GM19099 (cell line): ENCODE data around the gene AK9.

Experiments used
- POLR2A ChIP-seq: IDR thresholded peaks from 3 replicates; pipeline ENCODE4 v1.6.1; 2011; ENCODE audit warnings: low read depth; ENCODE audit not compliant: insufficient read length; ENCODE audit errors: extremely low read depth

The AK9 gene

GRCh38 chr6:109690737-109691621 lies at the start of gene AK9, which contains the start of gene FIG4:
TSS of gene AK9 (minus strand) at chr6:109691202. CDS start at chr6:109675745, 15,457 bp downstream.
TSS of gene FIG4 (plus strand) at chr6:109691296. CDS start at chr6:109691436, 140 bp downstream.
- peak; percentile 67 for TF ChIP-seq POLR2A

- no peak for TF ChIP-seq POLR2A
Observed at GRCh38 chr6:109740787-109741186, 49.8 kb upstream of the AK9 start.

DNA sequence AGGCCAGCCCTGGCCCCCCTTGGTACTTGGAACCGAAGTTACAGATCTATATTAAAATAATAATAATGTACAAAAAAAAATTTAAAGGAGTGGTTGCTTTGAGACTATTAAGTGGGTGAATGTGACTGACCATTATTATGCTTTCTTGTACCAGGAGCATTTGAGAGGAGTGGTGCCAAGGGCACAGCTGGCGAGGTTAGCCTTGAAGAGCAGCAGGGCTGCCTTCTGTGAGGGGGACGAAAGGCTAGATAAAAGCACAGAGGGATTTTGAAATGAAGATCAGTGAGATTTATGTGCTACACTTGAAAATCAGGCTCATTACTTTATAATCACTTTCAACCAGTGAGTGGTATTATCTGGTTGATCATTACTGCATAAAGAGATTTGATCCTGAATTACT lies 48.7 kb upstream of the AK9 start:
- TF ChIP-seq POLR2A = no peak

GRCh38 chr6:109738667-109739066 lies 47.7 kb upstream of the AK9 start:
- TF ChIP-seq POLR2A = no peak

- TF ChIP-seq POLR2A = no peak
Observed at GRCh38 chr6:109738255-109738654, 47.3 kb upstream of the AK9 start.

DNA sequence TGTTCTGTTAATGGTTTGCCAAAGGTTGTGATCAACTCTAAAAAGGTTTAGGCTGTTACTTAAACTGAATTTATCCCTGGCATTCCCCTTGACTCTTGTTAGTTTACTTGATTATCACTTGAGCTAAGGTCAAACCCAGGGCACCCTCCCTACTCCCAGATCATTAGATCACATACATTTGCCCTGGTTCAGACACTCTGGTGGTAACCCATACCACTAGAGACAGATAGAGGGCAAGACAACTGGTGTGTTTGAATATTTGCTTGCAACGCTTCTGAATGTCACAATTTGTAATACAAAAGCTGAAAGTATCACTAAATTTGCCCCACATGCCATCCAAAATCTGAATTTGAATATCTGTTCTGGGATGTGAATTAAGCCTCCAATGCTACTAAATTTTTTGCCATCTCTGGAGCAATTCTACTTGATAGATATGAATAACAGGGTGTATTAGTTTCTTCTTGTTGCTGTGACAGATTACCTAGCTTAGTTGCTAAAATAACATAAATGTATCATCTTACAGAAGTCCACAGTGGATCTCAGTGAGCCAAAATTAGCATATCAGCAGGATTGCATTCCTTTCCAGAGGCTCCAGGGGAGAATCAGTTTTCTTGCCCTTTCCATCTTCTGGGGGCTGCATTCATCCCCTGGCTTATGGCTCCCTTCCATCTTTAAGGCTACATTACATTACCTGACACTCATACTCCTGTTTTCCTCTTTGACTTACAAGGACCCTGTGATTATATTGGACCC lies 45.4 kb upstream of the AK9 start:
- no peak for TF ChIP-seq POLR2A

- TF ChIP-seq POLR2A = no peak
Observed at GRCh38 chr6:109722564-109723254, 31.7 kb upstream of the AK9 start.

DNA sequence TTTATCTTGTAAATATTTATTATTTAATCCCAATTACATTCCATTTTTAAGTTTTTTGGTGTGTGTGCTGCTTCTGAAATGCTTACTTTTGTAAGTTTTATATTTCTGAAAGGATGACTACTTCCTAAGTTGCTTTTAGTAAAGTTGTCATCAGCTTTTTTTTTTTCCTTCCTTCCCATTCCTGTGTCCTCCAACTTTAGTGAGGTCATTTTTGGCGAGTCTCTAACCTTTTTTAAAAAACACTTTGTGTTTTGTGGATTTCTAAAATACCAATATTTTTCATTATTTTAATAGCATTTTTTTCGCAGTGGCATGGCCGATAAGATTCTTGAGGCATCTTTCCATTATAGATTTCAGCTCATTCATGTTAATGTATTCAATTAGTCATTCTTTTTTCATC lies 31.0 kb upstream of the AK9 start:
- no peak for TF ChIP-seq POLR2A

GRCh38 chr6:109720311-109720710 lies 29.3 kb upstream of the AK9 start:
- TF ChIP-seq POLR2A = no peak

DNA sequence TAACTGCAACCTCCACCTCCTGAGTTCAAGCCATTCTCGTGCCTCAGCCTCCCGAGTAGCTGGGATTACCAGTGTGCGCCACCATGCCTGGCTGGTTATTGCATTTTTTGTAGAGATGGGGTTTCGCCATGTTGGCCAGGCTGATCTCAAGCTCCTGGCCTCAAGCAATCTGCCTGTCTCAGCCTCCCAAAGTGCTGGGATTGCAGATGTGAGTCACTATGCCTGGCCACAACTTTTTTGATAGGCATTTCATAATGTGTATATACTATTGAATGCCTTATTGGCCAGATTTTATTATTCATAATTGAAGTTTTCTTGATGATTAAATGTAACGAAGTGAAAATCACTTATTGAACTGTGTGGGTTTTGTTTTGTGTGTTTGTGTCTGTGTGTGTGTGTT lies 28.0 kb upstream of the AK9 start:
- TF ChIP-seq POLR2A = no peak

DNA sequence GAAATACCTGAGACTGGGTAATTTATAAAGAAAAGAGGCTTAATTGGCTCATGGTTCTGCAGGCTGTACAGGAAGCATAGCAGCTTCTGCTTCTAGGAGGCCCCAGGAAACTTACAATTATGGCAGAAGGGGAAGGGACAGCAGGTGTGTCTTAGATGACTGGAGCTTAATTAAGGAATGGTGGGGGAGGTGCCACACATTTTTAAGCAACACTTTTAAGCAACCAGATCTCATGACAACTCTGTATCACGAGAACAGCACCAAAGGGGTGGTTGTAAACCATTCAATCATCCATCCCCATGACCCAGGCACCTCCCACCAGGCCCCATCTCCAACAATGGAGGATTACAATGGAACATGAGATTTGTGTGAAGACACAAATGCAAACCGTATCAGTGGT lies 27.0 kb upstream of the AK9 start:
- no peak for TF ChIP-seq POLR2A

GRCh38 chr6:109715616-109716015 lies 24.6 kb upstream of the AK9 start:
- TF ChIP-seq POLR2A = no peak

GRCh38 chr6:109714611-109715010 lies 23.6 kb upstream of the AK9 start:
- no peak for TF ChIP-seq POLR2A

- no peak for TF ChIP-seq POLR2A
Observed at GRCh38 chr6:109714166-109714565, 23.2 kb upstream of the AK9 start.

DNA sequence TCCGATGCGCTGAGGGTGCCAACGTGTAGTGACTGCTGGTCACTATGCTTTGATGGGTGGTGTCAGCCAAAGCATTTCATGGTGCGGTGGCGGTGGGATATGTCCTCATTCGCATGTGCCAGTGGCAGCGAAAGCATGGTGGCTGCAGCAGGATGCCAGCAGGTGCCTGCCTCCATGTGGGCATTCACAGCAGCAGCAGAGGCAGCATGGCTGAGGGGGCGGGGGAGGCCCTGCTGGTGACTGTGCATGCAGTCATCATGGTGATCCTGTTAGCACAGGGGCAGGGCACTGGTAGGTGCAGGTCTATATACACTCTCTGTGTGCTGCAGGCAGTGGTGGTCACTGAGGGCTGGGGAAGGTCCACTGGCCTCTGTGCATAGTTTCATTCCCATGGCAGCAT lies 22.1 kb upstream of the AK9 start:
- TF ChIP-seq POLR2A = no peak
